ENCODE measurements around the gene ICAM1. TPM values are rescaled to one million over a fixed set of nuclear protein-coding genes. Genes with fewer than 3 reads are reported as not detected.

ICAM1 gene
- total and polyA plus RNA-seq, 2 of the 13 experiments (the other 11 are each of a cell fraction or from before 2014, with no cell fraction given) = 37.9 to 98.4 TPM

DNA sequence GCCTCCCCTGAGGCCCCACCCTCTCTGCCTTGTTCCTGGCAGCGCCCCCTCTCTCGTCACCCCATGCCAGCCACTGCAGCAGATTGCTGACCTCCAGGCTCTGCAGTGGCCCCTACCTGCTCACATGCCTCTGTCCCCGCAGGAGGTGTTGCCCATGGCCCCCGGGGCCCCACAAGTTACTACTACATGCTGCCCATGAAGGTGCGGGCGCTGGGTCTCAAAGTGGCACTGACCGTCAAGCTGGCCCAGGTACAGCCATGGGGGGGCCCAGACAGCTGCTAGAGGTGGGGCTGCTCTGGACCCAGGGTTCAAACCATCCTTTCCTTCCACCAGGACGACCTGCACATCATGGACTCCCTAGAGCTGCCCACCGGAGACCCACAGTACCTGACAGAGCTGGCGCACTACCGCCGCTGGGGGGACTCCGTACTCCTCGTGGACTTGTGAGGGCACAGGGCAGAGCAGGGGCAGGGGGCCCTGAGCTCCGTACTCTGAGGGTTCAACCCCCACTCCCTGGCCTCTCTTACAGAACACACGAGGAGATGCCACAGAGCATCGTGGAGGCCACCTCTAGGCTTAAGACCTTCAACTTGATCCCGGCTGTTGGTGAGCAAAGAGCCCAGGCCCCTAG, 12.7 kb upstream of the ICAM1 start:
- no peak for DNase-seq (ENCODE audit: low spot score)
- ChIA-PET POLR2A (interaction anchor here (0.8 to 5.4 kb wide), 10 partner anchors 12 to 145 kb away, joined by 3 to 71 read pairs (median 4); partner anchors contain the start of genes CDC37, ICAM1, ICAM5 and TYK2), CTCF (ENCODE audit: low intra/inter-chr PET ratio, low total read pairs) (interaction anchor here (1.3 to 3.6 kb wide), 2 partner anchors 131 to 133 kb away, joined by 13 to 24 read pairs; no protein-coding TSS in a partner anchor)
- H3K9me3 ChIP-seq (ENCODE audit: low read length) = no peaks in the 10 kb centered on the region
- ATAC-seq = no peak
- in situ Hi-C loops (cut with HindIII; ENCODE audit: extremely low pct_ligation_motif_present, low pct_unique_long_range_greater_than_20kb) = no loop called here
- H2AFZ ChIP-seq (ENCODE audit: low read length) = no peak overlapping the region
- no TSS peak for BruUV-seq (replicated peaks)
- H3K4me3 ChIP-seq (replicated peaks in 1 of 3; ENCODE audit: insufficient read depth in 1 of 3, low read depth in 2 of 3, low read length in 3 of 3) = no peak overlapping the region
- H3K4me1 ChIP-seq (ENCODE audit: insufficient read depth, low read length) = peaks cover 62% of the 10 kb centered on the region
- H3K4me2 ChIP-seq (ENCODE audit: low read depth, low read length) = no peak overlapping the region
- no peaks in the 10 kb centered on the region for H3K27me3 ChIP-seq (ENCODE audit: control insufficient read depth in 1 of 2, insufficient read depth in 2 of 2, low read length in 2 of 2)
- TF ChIP-seq ZFP37 (CRISPR knock-in tag; IDR thresholded peaks at IDR 0.05; ENCODE audit: borderline replicate concordance) = no peak
- peak; percentile 74 for TF ChIP-seq AGO2 (optimal IDR thresholded peaks at IDR 0.05; ENCODE audit: low read depth, low read length)
- TF ChIP-seq RBFOX2 (IDR thresholded peaks at IDR 0.05; ENCODE audit: low read depth, low read length) = 0 out of 2 replicates have a peak, but pooled peaks have one; percentile 19
- TF ChIP-seq, protein P1, sequence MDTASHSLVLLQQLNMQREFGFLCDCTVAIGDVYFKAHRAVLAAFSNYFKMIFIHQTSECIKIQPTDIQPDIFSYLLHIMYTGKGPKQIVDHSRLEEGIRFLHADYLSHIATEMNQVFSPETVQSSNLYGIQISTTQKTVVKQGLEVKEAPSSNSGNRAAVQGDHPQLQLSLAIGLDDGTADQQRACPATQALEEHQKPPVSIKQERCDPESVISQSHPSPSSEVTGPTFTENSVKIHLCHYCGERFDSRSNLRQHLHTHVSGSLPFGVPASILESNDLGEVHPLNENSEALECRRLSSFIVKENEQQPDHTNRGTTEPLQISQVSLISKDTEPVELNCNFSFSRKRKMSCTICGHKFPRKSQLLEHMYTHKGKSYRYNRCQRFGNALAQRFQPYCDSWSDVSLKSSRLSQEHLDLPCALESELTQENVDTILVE (CRISPR knock-in tag; IDR thresholded peaks at IDR 0.05) = no peak
- TF ChIP-seq POLR2A (IDR thresholded peaks at IDR 0.05; ENCODE audit: insufficient read depth in 1 of 2, low read depth in 2 of 2, low read length in 2 of 2) = 0 out of 4 replicates have a peak, but pooled peaks of 1 of the 2 experiments have one; percentile 23
- peaks cover 1% of the 10 kb centered on the region for H3K79me2 ChIP-seq (ENCODE audit: insufficient read depth, low read length)
- H4K20me1 ChIP-seq (ENCODE audit: insufficient read depth, low read length) = no peaks in the 10 kb centered on the region
- intact Hi-C loops (cut with micrococcal nuclease; ENCODE audit: unreplicated experiment) = no loop called here
- H3K36me3 ChIP-seq (replicated peaks in 1 of 2; ENCODE audit: control insufficient read depth in 1 of 2, insufficient read depth in 2 of 2, low read length in 2 of 2) = peaks cover 12 to 40% of the 10 kb centered on the region in 2 experiments
- WGBS (ENCODE audit: low lambda C conversion rate) = 95% methylated on average over 12 of the region's 18 CpGs
- no peak overlapping the region for H3K9ac ChIP-seq (ENCODE audit: insufficient read depth, low read depth, low read length)
- H3K27ac ChIP-seq (ENCODE audit: extremely low read length, insufficient read depth, low read length) = no peak overlapping the region
- no peak for FAIRE-seq

All from HepG2 (cell line).